ENCODE data around the gene SLC35C1. TPM values are rescaled to one million over a fixed set of nuclear protein-coding genes. Genes with fewer than 3 reads are reported as not detected.

SLC35C1 gene
- polyA plus RNA-seq, 1 donor: 12.9 TPM

GRCh38 chr11:45779602-45780001 lies 25.3 kb upstream of the SLC35C1 start:
- no peak overlapping the region for H3K27ac ChIP-seq (ENCODE audit: low read length)
- H3K9me3 ChIP-seq (ENCODE audit: control insufficient read depth, low read depth, low read length): no peaks in the 10 kb centered on the region
- no CpG with 5 or more reads among the region's 5 CpGs for WGBS (ENCODE audit: insufficient coverage, low lambda C conversion rate)
- no peaks in the 10 kb centered on the region for H3K36me3 ChIP-seq (ENCODE audit: control insufficient read depth, insufficient read depth, low read length)
- no peak for DNase-seq
- H3K27me3 ChIP-seq (ENCODE audit: control insufficient read depth, insufficient read depth, low read length): no peaks in the 10 kb centered on the region
- no peak overlapping the region for H3K4me3 ChIP-seq (ENCODE audit: low read length)
- no peaks in the 10 kb centered on the region for H3K4me1 ChIP-seq (ENCODE audit: control insufficient read depth, insufficient read depth, low read length)

DNA sequence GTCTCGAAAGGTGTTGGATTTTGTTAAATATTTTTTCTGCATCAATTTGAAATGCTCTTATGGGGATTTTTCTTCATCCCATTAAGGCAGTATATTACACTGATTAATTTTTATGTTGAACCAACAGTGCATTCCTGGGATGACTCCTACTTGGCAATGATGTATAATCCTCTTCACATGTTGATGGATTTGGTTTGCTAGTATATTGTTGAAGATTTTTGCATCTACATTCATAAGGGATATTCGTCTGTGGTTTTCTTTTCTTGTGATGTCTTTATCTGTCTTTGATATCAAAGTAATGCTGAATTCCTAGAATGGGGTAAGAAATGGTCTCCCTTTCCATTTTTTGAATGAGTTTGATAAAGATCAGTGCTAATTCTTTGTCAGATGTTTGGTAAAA lies 18.7 kb upstream of the SLC35C1 start:
- H3K4me1 ChIP-seq (ENCODE audit: control insufficient read depth, insufficient read depth, low read length): no peaks in the 10 kb centered on the region
- no peak for DNase-seq
- H3K4me3 ChIP-seq (ENCODE audit: low read length): no peak overlapping the region
- H3K27me3 ChIP-seq (ENCODE audit: control insufficient read depth, insufficient read depth, low read length): no peaks in the 10 kb centered on the region
- no peaks in the 10 kb centered on the region for H3K36me3 ChIP-seq (ENCODE audit: control insufficient read depth, insufficient read depth, low read length)
- 90% methylated on average over 2 of the region's 2 CpGs for WGBS (ENCODE audit: insufficient coverage, low lambda C conversion rate)
- H3K27ac ChIP-seq (ENCODE audit: low read length): no peak overlapping the region
- peaks cover 3% of the 10 kb centered on the region for H3K9me3 ChIP-seq (ENCODE audit: control insufficient read depth, low read depth, low read length)

DNA sequence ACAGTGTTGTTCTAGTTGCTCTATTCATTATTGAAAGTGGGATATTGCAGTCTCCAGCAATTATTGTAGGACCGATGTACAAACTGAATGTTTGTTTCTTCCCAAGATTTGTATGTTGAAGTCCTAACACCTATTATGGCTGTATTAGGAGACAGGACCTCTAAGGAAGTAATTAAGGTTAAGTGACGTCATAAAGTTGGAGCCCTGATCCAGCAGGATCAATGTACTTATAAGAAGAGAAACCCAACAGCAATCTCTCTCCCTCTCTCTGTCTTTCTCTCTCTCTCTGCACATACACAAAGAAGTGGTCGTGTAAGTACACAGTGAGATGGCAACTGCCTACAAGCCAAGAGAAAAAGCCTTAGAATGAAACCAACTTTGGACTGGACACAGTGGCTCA lies 16.1 kb upstream of the SLC35C1 start:
- H3K4me1 ChIP-seq (ENCODE audit: control insufficient read depth, insufficient read depth, low read length): no peaks in the 10 kb centered on the region
- WGBS (ENCODE audit: insufficient coverage, low lambda C conversion rate): no CpG with 5 or more reads among the region's 3 CpGs
- H3K27ac ChIP-seq (ENCODE audit: low read length): no peak overlapping the region
- H3K9me3 ChIP-seq (ENCODE audit: control insufficient read depth, low read depth, low read length): peaks cover 3% of the 10 kb centered on the region
- H3K36me3 ChIP-seq (ENCODE audit: control insufficient read depth, insufficient read depth, low read length): no peaks in the 10 kb centered on the region
- H3K27me3 ChIP-seq (ENCODE audit: control insufficient read depth, insufficient read depth, low read length): no peaks in the 10 kb centered on the region
- no peak for DNase-seq
- no peak overlapping the region for H3K4me3 ChIP-seq (ENCODE audit: low read length)

GRCh38 chr11:45791524-45791923 lies 13.4 kb upstream of the SLC35C1 start:
- DNase-seq: no peak
- Histone ChIP-seq H3K27ac (ENCODE audit: low read length) (no peak overlapping the region), H3K4me3 (ENCODE audit: low read length) (no peak overlapping the region), H3K36me3 (ENCODE audit: control insufficient read depth, insufficient read depth, low read length) (no peaks in the 10 kb centered on the region), H3K9me3 (ENCODE audit: control insufficient read depth, low read depth, low read length) (peaks cover 3% of the 10 kb centered on the region), H3K27me3 (ENCODE audit: control insufficient read depth, insufficient read depth, low read length) (no peaks in the 10 kb centered on the region), H3K4me1 (ENCODE audit: control insufficient read depth, insufficient read depth, low read length) (no peaks in the 10 kb centered on the region)
- no CpG with 5 or more reads among the region's 1 CpG for WGBS (ENCODE audit: insufficient coverage, low lambda C conversion rate)

DNA sequence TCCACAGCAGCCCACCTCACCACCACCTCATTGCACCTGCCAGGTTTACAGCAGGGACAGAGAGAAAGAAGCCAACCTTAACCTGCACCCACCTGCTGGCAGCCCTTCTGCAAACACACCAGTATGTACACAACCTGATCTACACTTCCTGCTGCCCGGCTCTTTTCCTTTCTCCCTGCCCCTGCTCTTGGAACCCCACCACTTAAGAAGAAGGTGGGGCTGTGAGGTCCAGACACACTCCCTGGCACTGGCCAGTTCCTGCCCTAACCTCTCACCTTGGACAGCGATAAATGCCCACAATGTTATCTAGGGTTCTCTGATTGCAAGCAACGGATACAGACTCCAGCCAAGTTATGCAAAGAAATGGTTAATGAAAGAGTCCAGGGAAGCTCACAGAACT lies 10.8 kb upstream of the SLC35C1 start:
- no peaks in the 10 kb centered on the region for H3K27me3 ChIP-seq (ENCODE audit: control insufficient read depth, insufficient read depth, low read length)
- no peak for DNase-seq
- no peak overlapping the region for H3K27ac ChIP-seq (ENCODE audit: low read length)
- H3K4me3 ChIP-seq (ENCODE audit: low read length): no peak overlapping the region
- no peaks in the 10 kb centered on the region for H3K9me3 ChIP-seq (ENCODE audit: control insufficient read depth, low read depth, low read length)
- H3K4me1 ChIP-seq (ENCODE audit: control insufficient read depth, insufficient read depth, low read length): no peaks in the 10 kb centered on the region
- no peaks in the 10 kb centered on the region for H3K36me3 ChIP-seq (ENCODE audit: control insufficient read depth, insufficient read depth, low read length)
- WGBS (ENCODE audit: insufficient coverage, low lambda C conversion rate): 17% methylated on average over 1 of the region's 3 CpGs

- Histone ChIP-seq H3K9me3 (ENCODE audit: control insufficient read depth, low read depth, low read length) (no peaks in the 10 kb centered on the region), H3K4me3 (ENCODE audit: low read length) (no peak overlapping the region), H3K27ac (ENCODE audit: low read length) (no peak overlapping the region), H3K27me3 (ENCODE audit: control insufficient read depth, insufficient read depth, low read length) (no peaks in the 10 kb centered on the region), H3K4me1 (ENCODE audit: control insufficient read depth, insufficient read depth, low read length) (no peaks in the 10 kb centered on the region), H3K36me3 (ENCODE audit: control insufficient read depth, insufficient read depth, low read length) (no peaks in the 10 kb centered on the region)
- no CpG with 5 or more reads among the region's 5 CpGs for WGBS (ENCODE audit: insufficient coverage, low lambda C conversion rate)
- DNase-seq: no peak
These were observed 9.6 kb upstream of the SLC35C1 start for GRCh38 chr11:45795379-45795778.

DNA sequence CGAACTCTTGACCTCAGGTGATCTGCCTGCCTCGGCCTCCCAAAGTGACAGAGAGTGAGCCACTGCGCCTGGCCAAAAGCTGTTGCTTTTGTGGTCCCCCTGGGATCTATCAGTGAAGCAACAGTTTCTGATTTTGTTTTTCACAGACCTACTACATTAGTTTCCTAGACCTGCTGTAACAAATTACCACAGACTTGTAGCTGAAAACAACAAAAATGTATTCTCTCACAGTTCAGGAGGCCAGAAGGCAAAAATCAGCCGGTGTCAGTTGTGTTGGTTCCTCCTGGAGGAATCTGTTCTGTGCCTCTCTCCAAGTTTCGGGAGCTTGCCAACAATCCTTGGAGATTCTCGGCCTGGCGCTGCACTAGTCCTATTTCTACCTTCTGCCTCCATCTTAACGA lies 8.5 kb upstream of the SLC35C1 start:
- H3K36me3 ChIP-seq (ENCODE audit: control insufficient read depth, insufficient read depth, low read length): no peaks in the 10 kb centered on the region
- no peaks in the 10 kb centered on the region for H3K27me3 ChIP-seq (ENCODE audit: control insufficient read depth, insufficient read depth, low read length)
- H3K4me1 ChIP-seq (ENCODE audit: control insufficient read depth, insufficient read depth, low read length): no peaks in the 10 kb centered on the region
- H3K9me3 ChIP-seq (ENCODE audit: control insufficient read depth, low read depth, low read length): no peaks in the 10 kb centered on the region
- no peak overlapping the region for H3K4me3 ChIP-seq (ENCODE audit: low read length)
- no peak for DNase-seq
- no peak overlapping the region for H3K27ac ChIP-seq (ENCODE audit: low read length)
- WGBS (ENCODE audit: insufficient coverage, low lambda C conversion rate): no CpG with 5 or more reads among the region's 8 CpGs

DNA sequence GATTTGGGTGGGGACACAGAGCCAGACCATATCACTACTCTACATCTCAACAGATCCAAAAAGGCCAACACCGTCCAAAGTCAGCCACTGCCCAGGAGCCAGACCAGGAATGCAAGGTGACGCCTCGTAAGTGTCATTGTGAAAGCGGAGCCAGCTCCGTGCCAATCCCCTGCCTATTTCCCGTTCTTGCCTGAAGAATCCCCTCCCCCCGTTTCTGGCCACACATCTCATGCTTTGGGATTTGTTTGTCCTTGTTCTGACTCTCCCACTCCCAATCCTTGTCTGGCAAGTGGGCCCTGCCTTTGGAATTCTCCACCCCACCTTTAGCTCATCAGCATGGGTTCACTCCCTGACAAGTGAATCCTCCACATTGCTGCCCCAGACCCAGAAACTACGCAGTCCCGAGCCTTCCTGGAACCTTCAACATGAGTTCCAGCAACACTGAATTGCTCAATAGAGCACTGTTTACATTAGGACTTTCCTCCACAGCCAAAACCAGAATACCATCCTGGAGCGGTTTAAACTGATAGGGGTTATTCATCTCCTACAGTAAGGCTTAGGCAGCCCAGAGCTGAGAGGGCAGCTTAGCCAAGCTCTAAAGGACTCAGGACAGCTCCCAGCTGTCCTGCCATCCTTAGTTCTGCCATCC lies 6.0 kb upstream of the SLC35C1 start:
- H3K4me1 ChIP-seq (ENCODE audit: control insufficient read depth, insufficient read depth, low read length): no peaks in the 10 kb centered on the region
- DNase-seq: no peak
- no peak overlapping the region for H3K4me3 ChIP-seq (ENCODE audit: low read length)
- H3K27me3 ChIP-seq (ENCODE audit: control insufficient read depth, insufficient read depth, low read length): no peaks in the 10 kb centered on the region
- H3K27ac ChIP-seq (ENCODE audit: low read length): no peak overlapping the region
- H3K36me3 ChIP-seq (ENCODE audit: control insufficient read depth, insufficient read depth, low read length): no peaks in the 10 kb centered on the region
- H3K9me3 ChIP-seq (ENCODE audit: control insufficient read depth, low read depth, low read length): no peaks in the 10 kb centered on the region
- no CpG with 5 or more reads among the region's 10 CpGs for WGBS (ENCODE audit: insufficient coverage, low lambda C conversion rate)

GRCh38 chr11:45799562-45799961 lies 5.4 kb upstream of the SLC35C1 start:
- DNase-seq: no peak
- WGBS (ENCODE audit: insufficient coverage, low lambda C conversion rate): no CpG with 5 or more reads among the region's 3 CpGs

GRCh38 chr11:45800261-45800660 lies 4.7 kb upstream of the SLC35C1 start:
- DNase-seq: no peak
- Histone ChIP-seq H3K27me3 (ENCODE audit: control insufficient read depth, insufficient read depth, low read length) (no peaks in the 10 kb centered on the region), H3K27ac (ENCODE audit: low read length) (no peak overlapping the region), H3K36me3 (ENCODE audit: control insufficient read depth, insufficient read depth, low read length) (no peaks in the 10 kb centered on the region), H3K4me1 (ENCODE audit: control insufficient read depth, insufficient read depth, low read length) (no peaks in the 10 kb centered on the region), H3K4me3 (ENCODE audit: low read length) (no peak overlapping the region), H3K9me3 (ENCODE audit: control insufficient read depth, low read depth, low read length) (no peaks in the 10 kb centered on the region)
- WGBS (ENCODE audit: insufficient coverage, low lambda C conversion rate): 85% methylated on average over 1 of the region's 2 CpGs

More at GRCh38 chr11:45799562-45799961, 5.4 kb upstream of the SLC35C1 start:
- Histone ChIP-seq H3K9me3 (ENCODE audit: control insufficient read depth, low read depth, low read length) (no peaks in the 10 kb centered on the region), H3K27ac (ENCODE audit: low read length) (no peak overlapping the region), H3K36me3 (ENCODE audit: control insufficient read depth, insufficient read depth, low read length) (no peaks in the 10 kb centered on the region), H3K4me3 (ENCODE audit: low read length) (no peak overlapping the region), H3K4me1 (ENCODE audit: control insufficient read depth, insufficient read depth, low read length) (no peaks in the 10 kb centered on the region), H3K27me3 (ENCODE audit: control insufficient read depth, insufficient read depth, low read length) (no peaks in the 10 kb centered on the region)

DNA sequence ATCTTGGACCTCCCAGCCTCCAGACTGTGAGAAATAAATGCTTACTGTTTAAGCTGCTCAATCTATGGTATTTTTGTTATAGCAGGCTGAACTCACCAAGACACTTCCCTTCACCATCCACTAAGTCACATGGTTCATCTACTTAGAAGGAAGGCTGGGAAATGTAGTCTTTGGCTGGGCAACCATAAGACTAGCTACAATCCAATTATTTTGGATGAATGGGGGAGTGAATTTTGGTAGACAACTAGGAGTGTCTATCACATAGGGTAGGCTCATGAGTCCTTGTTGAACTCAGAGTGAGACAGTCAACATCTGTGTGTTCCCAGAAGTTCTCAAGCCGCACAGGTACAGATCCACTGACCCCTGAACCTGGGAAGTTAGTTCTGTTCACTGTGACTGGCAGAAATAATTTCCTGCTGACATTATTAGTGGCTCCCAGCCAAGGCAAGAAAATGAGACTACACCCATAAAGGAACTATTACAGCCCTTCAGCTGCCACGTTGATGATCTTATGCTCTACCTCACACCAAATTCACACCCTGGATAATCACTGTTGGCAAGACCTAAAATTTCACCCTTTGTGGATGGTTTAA lies 3.1 kb upstream of the SLC35C1 start:
- no peaks in the 10 kb centered on the region for H3K27me3 ChIP-seq (ENCODE audit: control insufficient read depth, insufficient read depth, low read length)
- H3K36me3 ChIP-seq (ENCODE audit: control insufficient read depth, insufficient read depth, low read length): no peaks in the 10 kb centered on the region
- peak overlapping the region; percentile 8 for H3K27ac ChIP-seq (ENCODE audit: low read length)
- peaks cover 13% of the 10 kb centered on the region for H3K4me1 ChIP-seq (ENCODE audit: control insufficient read depth, insufficient read depth, low read length)
- H3K4me3 ChIP-seq (ENCODE audit: low read length): no peak overlapping the region
- DNase-seq: peak; percentile 40 to 82
- no peaks in the 10 kb centered on the region for H3K9me3 ChIP-seq (ENCODE audit: control insufficient read depth, low read depth, low read length)
- WGBS (ENCODE audit: insufficient coverage, low lambda C conversion rate): 33% methylated on average over 1 of the region's 2 CpGs

Measured in large intestine (tissue), 3 donors.